GM19468 (cell line): ENCODE results near the gene NDUFB8.

ENCODE experiments used
- ATAC-seq: cut with Tn5 transposase; IDR thresholded peaks from one replicate; pipeline ENCODE4 v1.9.1; 2021; ENCODE audit warnings: mild to moderate bottlenecking, moderate library complexity, moderate number of reproducible peaks; ENCODE audit not compliant: unreplicated experiment; ENCODE audit errors: extremely low read depth

Gene NDUFB8

GRCh38 chr10:100479037-100479436 is 50.6 kb downstream of the NDUFB8 start:
- ATAC-seq, result no peak

- ATAC-seq, result no peak
These were observed 51.7 kb downstream of the NDUFB8 start for GRCh38 chr10:100477970-100478369.
